Esophagus squamous epithelium (tissue), 4 donors: ENCODE data around the gene REV3L.

Experiments
- POLR2A ChIP-seq, 4 donors: fragments of 450-650 bp; IDR thresholded peaks; one replicate each; pipeline ENCODE4 v1.6.1; 2017; ENCODE audit warnings: antibody characterized with exemption in 4 of 4, mild to moderate bottlenecking in 4 of 4, moderate library complexity in 3 of 4
- TF ChIP-seq, protein P1 (sequence below), 6 experiments: fragments of 450-650 bp in 4 of 6; fragments of 200-600 bp in 2 of 6; sonication (generic) in 2 of 6; IDR thresholded peaks; one replicate each; pipeline ENCODE4 v1.5.1; 2016 to 2019; ENCODE audit warnings: antibody characterized with exemption in 6 of 6, mild to moderate bottlenecking in 4 of 6, moderate library complexity in 4 of 6

- TF ChIP-seq, protein P1, sequence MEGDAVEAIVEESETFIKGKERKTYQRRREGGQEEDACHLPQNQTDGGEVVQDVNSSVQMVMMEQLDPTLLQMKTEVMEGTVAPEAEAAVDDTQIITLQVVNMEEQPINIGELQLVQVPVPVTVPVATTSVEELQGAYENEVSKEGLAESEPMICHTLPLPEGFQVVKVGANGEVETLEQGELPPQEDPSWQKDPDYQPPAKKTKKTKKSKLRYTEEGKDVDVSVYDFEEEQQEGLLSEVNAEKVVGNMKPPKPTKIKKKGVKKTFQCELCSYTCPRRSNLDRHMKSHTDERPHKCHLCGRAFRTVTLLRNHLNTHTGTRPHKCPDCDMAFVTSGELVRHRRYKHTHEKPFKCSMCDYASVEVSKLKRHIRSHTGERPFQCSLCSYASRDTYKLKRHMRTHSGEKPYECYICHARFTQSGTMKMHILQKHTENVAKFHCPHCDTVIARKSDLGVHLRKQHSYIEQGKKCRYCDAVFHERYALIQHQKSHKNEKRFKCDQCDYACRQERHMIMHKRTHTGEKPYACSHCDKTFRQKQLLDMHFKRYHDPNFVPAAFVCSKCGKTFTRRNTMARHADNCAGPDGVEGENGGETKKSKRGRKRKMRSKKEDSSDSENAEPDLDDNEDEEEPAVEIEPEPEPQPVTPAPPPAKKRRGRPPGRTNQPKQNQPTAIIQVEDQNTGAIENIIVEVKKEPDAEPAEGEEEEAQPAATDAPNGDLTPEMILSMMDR (IDR thresholded peaks at IDR 0.05): no peak
- TF ChIP-seq POLR2A (IDR thresholded peaks at IDR 0.05): no peak
Measured at GRCh38 chr6:111254779-111255166, 228.2 kb downstream of the REV3L start.
